Astrocyte (in vitro differentiated cells and primary cell): ENCODE results near the gene RRM1. TPM values are rescaled to one million over a fixed set of nuclear protein-coding genes. Genes with fewer than 3 reads are reported as not detected.
"Not testable (repeated sequence)": the region's sequence is repeated elsewhere in the genome, so short reads cannot be mapped to it uniquely, and the experiment has no call there.

ENCODE experiments used
- DNase-seq: peaks from one replicate; pipeline ENCODE4 v3.0.0-alpha.2; 2010; ENCODE audit warnings: low read depth
- FAIRE-seq: peaks from 2 replicates; lab custom pipeline; 2011; peaks lifted over from hg19 to GRCh38; lab: Jason Lieb, UNC
- H2AFZ ChIP-seq: 2 replicates; pipeline ENCODE4 v1.6.0; 2012; ENCODE audit warnings: low read depth, low read length, inconsistent platforms
- H3K27ac ChIP-seq: 2 replicates; pipeline ENCODE4 v1.5.1; 2011; ENCODE audit warnings: low read depth, low read length, inconsistent platforms
- H3K27me3 ChIP-seq: 2 replicates; pipeline ENCODE4 v1.6.0; 2011; ENCODE audit warnings: low read length, inconsistent platforms; ENCODE audit not compliant: insufficient read depth
- H3K36me3 ChIP-seq: 2 replicates; pipeline ENCODE4 v1.5.1; 2011; ENCODE audit warnings: low read length, inconsistent platforms; ENCODE audit not compliant: insufficient read depth
- H3K4me1 ChIP-seq: 2 replicates; pipeline ENCODE4 v1.5.1; 2011; ENCODE audit warnings: low read length, inconsistent platforms; ENCODE audit not compliant: insufficient read depth
- H3K4me2 ChIP-seq: 2 replicates; pipeline ENCODE4 v1.6.0; 2012; ENCODE audit warnings: low read length, inconsistent platforms
- H3K4me3 ChIP-seq: 2 replicates; pipeline ENCODE4 v1.5.1; 2011; ENCODE audit warnings: low read depth, mild to moderate bottlenecking, low read length, inconsistent platforms; ENCODE audit not compliant: insufficient read depth
- H3K79me2 ChIP-seq: 2 replicates; pipeline ENCODE4 v1.6.0; 2012; ENCODE audit warnings: mild to moderate bottlenecking, low read length, inconsistent platforms; ENCODE audit not compliant: insufficient read depth
- H3K9ac ChIP-seq: 2 replicates; pipeline ENCODE4 v1.6.0; 2012; ENCODE audit warnings: mild to moderate bottlenecking, low read length, inconsistent platforms
- H3K9me3 ChIP-seq: 2 replicates; pipeline ENCODE4 v1.5.1; 2012; ENCODE audit warnings: low read depth, mild to moderate bottlenecking, low read length, inconsistent platforms; ENCODE audit not compliant: insufficient read depth
- H4K20me1 ChIP-seq: 2 replicates; pipeline ENCODE4 v1.6.0; 2012; ENCODE audit warnings: low read length, inconsistent platforms; ENCODE audit not compliant: insufficient read depth
- H3K27ac Mint-ChIP-seq: one replicate; pipeline ENCODE4 v1.8.0; 2021; ENCODE audit warnings: mild to moderate bottlenecking, mixed read lengths; ENCODE audit not compliant: unreplicated experiment
- H3K27me3 Mint-ChIP-seq: one replicate; pipeline ENCODE4 v1.8.0; 2021; ENCODE audit warnings: low read depth, mixed read lengths; ENCODE audit not compliant: unreplicated experiment
- H3K36me3 Mint-ChIP-seq: one replicate; pipeline ENCODE4 v1.8.0; 2021; ENCODE audit warnings: low read depth, mixed read lengths; ENCODE audit not compliant: unreplicated experiment
- H3K4me1 Mint-ChIP-seq: one replicate; pipeline ENCODE4 v1.8.0; 2021; ENCODE audit warnings: low read depth, mixed read lengths; ENCODE audit not compliant: unreplicated experiment
- H3K4me3 Mint-ChIP-seq: one replicate; pipeline ENCODE4 v1.8.0; 2021; ENCODE audit warnings: mild to moderate bottlenecking, moderate library complexity, mixed read lengths; ENCODE audit not compliant: unreplicated experiment
- H3K9me3 Mint-ChIP-seq: one replicate; pipeline ENCODE4 v1.8.0; 2021; ENCODE audit warnings: mild to moderate bottlenecking, mixed read lengths; ENCODE audit not compliant: unreplicated experiment
- CTCF ChIP-seq: IDR thresholded peaks from 2 replicates; pipeline ENCODE4 v1.5.1; 2011; ENCODE audit warnings: low read depth, mild to moderate bottlenecking, inconsistent platforms, low read length, moderate library complexity; ENCODE audit not compliant: insufficient read depth
- EZH2 ChIP-seq: IDR thresholded peaks from 2 replicates; pipeline ENCODE4 v1.6.1; 2012; ENCODE audit warnings: mild to moderate bottlenecking, low read length, inconsistent platforms; ENCODE audit not compliant: insufficient read depth
- total RNA-seq: library from RNA; stranded (reverse); gene quantifications from 2 replicates; pipeline ENCODE4 v1.2.1, GENCODE V29; 2021

The RRM1 gene
- total RNA-seq, 1 donor from 2014 or later, result 26.2 TPM

GRCh38 chr11:4048340-4048739 lies 46.3 kb upstream of the RRM1 start:
- no peaks in the 10 kb centered on the region for H4K20me1 ChIP-seq
- H3K9ac ChIP-seq, result no peak overlapping the region
- DNase-seq (peak; percentile 44), FAIRE-seq (no peak)
- no peak overlapping the region for H3K27ac ChIP-seq
- H3K9me3 ChIP-seq, result no peaks in the 10 kb centered on the region
- no peaks in the 10 kb centered on the region for H3K79me2 ChIP-seq
- peaks cover 7% of the 10 kb centered on the region for H3K36me3 Mint-ChIP-seq
- no peak overlapping the region for H3K4me3 Mint-ChIP-seq
- peaks cover 3% of the 10 kb centered on the region for H3K9me3 Mint-ChIP-seq
- H3K27me3 Mint-ChIP-seq, result no peaks in the 10 kb centered on the region
- H3K36me3 ChIP-seq, result no peaks in the 10 kb centered on the region
- TF ChIP-seq EZH2 (no peak), CTCF (no peak)
- no peak overlapping the region for H3K27ac Mint-ChIP-seq
- H3K4me3 ChIP-seq, result no peak overlapping the region
- no peaks in the 10 kb centered on the region for H3K27me3 ChIP-seq
- H3K4me1 ChIP-seq, result no peaks in the 10 kb centered on the region
- no peak overlapping the region for H3K4me2 ChIP-seq
- H3K4me1 Mint-ChIP-seq, result peaks cover 14% of the 10 kb centered on the region
- no peak overlapping the region for H2AFZ ChIP-seq

GRCh38 chr11:4049006-4049405 lies 45.6 kb upstream of the RRM1 start:
- TF ChIP-seq CTCF (no peak), EZH2 (no peak)
- no peaks in the 10 kb centered on the region for H3K27me3 Mint-ChIP-seq
- no peaks in the 10 kb centered on the region for H3K36me3 ChIP-seq
- DNase-seq (no peak), FAIRE-seq (no peak)
- no peaks in the 10 kb centered on the region for H3K9me3 ChIP-seq
- H3K4me3 ChIP-seq, result no peak overlapping the region
- H3K79me2 ChIP-seq, result no peaks in the 10 kb centered on the region
- no peaks in the 10 kb centered on the region for H3K27me3 ChIP-seq
- peaks cover 3% of the 10 kb centered on the region for H3K9me3 Mint-ChIP-seq
- H3K4me1 Mint-ChIP-seq, result peaks cover 13% of the 10 kb centered on the region
- no peak overlapping the region for H3K9ac ChIP-seq
- no peak overlapping the region for H3K27ac ChIP-seq
- H2AFZ ChIP-seq, result no peak overlapping the region
- no peak overlapping the region for H3K4me3 Mint-ChIP-seq
- no peaks in the 10 kb centered on the region for H3K4me1 ChIP-seq
- H3K36me3 Mint-ChIP-seq, result peaks cover 7% of the 10 kb centered on the region
- no peak overlapping the region for H3K4me2 ChIP-seq
- no peaks in the 10 kb centered on the region for H4K20me1 ChIP-seq
- H3K27ac Mint-ChIP-seq, result no peak overlapping the region

GRCh38 chr11:4050138-4050537 lies 44.5 kb upstream of the RRM1 start:
- Histone ChIP-seq H3K4me1 (no peaks in the 10 kb centered on the region), H3K9me3 (no peaks in the 10 kb centered on the region), H4K20me1 (no peaks in the 10 kb centered on the region), H3K27ac (no peak overlapping the region), H3K36me3 (no peaks in the 10 kb centered on the region), H3K4me3 (no peak overlapping the region), H3K27me3 (no peaks in the 10 kb centered on the region), H3K79me2 (no peaks in the 10 kb centered on the region), H2AFZ (no peak overlapping the region), H3K4me2 (no peak overlapping the region), H3K9ac (no peak overlapping the region)
- H3K27ac Mint-ChIP-seq, result no peak overlapping the region
- FAIRE-seq (no peak), DNase-seq (no peak)
- H3K36me3 Mint-ChIP-seq, result peaks cover 7% of the 10 kb centered on the region
- TF ChIP-seq EZH2 (no peak), CTCF (no peak)
- peaks cover 3% of the 10 kb centered on the region for H3K9me3 Mint-ChIP-seq
- peaks cover 8% of the 10 kb centered on the region for H3K4me1 Mint-ChIP-seq
- H3K4me3 Mint-ChIP-seq, result no peak overlapping the region
- no peaks in the 10 kb centered on the region for H3K27me3 Mint-ChIP-seq

GRCh38 chr11:4053200-4053599 lies 41.4 kb upstream of the RRM1 start:
- not testable (repeated sequence) for H4K20me1 ChIP-seq, H3K9me3 ChIP-seq, FAIRE-seq, H3K27ac ChIP-seq, H3K4me1 Mint-ChIP-seq, H3K4me3 ChIP-seq, H3K4me2 ChIP-seq, DNase-seq, H3K27me3 ChIP-seq, H3K36me3 Mint-ChIP-seq, H3K79me2 ChIP-seq, H3K36me3 ChIP-seq, H3K4me3 Mint-ChIP-seq, H3K27ac Mint-ChIP-seq, H3K9ac ChIP-seq, H3K9me3 Mint-ChIP-seq, H3K27me3 Mint-ChIP-seq, H3K4me1 ChIP-seq, H2AFZ ChIP-seq
